DND-41 (cell line): ENCODE results near the gene CEP68.

Experiments
- ATAC-seq: fragments of 200-7000 bp; cut with Tn5 transposase; 3 replicates; pipeline ENCODE4 v1.9.1; 2021; ENCODE audit warnings: low read depth; ENCODE audit not compliant: insufficient read depth
- DNase-seq: peaks from one replicate; pipeline ENCODE4 v3.0.0-alpha.2; 2020
- H2AFZ ChIP-seq: 2 replicates; pipeline ENCODE4 v1.6.0; 2012; ENCODE audit warnings: low read depth, low read length
- H3K27ac ChIP-seq: 2 replicates; pipeline ENCODE4 v1.5.1; 2012; ENCODE audit warnings: low read length, inconsistent platforms
- H3K27me3 ChIP-seq: fragments of 200-600 bp; sonication (generic); 2 replicates; pipeline ENCODE4 v1.6.0; 2012; ENCODE audit warnings: low read length, mild to moderate bottlenecking, inconsistent platforms; ENCODE audit not compliant: insufficient read depth, poor library complexity
- H3K36me3 ChIP-seq: 2 replicates; pipeline ENCODE4 v1.5.1; 2012; ENCODE audit warnings: low read length, inconsistent platforms; ENCODE audit not compliant: insufficient read depth
- H3K4me1 ChIP-seq: 2 replicates; pipeline ENCODE4 v1.5.1; 2012; ENCODE audit warnings: mild to moderate bottlenecking, low read length; ENCODE audit not compliant: insufficient read depth
- H3K4me2 ChIP-seq: 2 replicates; pipeline ENCODE4 v1.6.0; 2012; ENCODE audit warnings: mild to moderate bottlenecking, moderate library complexity, low read length, inconsistent platforms; ENCODE audit not compliant: insufficient read depth
- H3K4me3 ChIP-seq, 2 experiments: fragments of 200-600 bp in 1 of 2; shearing (Covaris generic) in 1 of 2; 2 replicates each; pipeline ENCODE4 v1.5.1; 2012 to 2016; ENCODE audit warnings: inconsistent platforms in 2 of 2, low read length in 2 of 2, mild to moderate bottlenecking in 2 of 2, low read depth in 1 of 2, moderate library complexity in 1 of 2
- H3K79me2 ChIP-seq: 2 replicates; pipeline ENCODE4 v1.6.0; 2012; ENCODE audit warnings: low read length, inconsistent platforms; ENCODE audit not compliant: insufficient read depth
- H3K9ac ChIP-seq: 2 replicates; pipeline ENCODE4 v1.6.0; 2012; ENCODE audit warnings: low read depth, mild to moderate bottlenecking, inconsistent platforms, low read length, moderate library complexity
- H3K9me3 ChIP-seq: 2 replicates; pipeline ENCODE4 v1.5.1; 2012; ENCODE audit warnings: low read length, moderate library complexity, mild to moderate bottlenecking, inconsistent platforms; ENCODE audit not compliant: insufficient read depth, severe bottlenecking
- H4K20me1 ChIP-seq: 2 replicates; pipeline ENCODE4 v1.6.0; 2012; ENCODE audit warnings: low read length; ENCODE audit not compliant: insufficient read depth
- EZH2 ChIP-seq: IDR thresholded peaks from 3 replicates; pipeline ENCODE4 v1.6.1; 2012; ENCODE audit warnings: borderline replicate concordance, low read depth, mild to moderate bottlenecking, moderate library complexity, low read length, inconsistent platforms; ENCODE audit not compliant: severe bottlenecking
- TF ChIP-seq, protein P1 (sequence below): IDR thresholded peaks from 2 replicates; pipeline ENCODE4 v1.5.1; 2012; ENCODE audit warnings: borderline replicate concordance, low read length, moderate library complexity, mild to moderate bottlenecking; ENCODE audit not compliant: poor library complexity, severe bottlenecking; ENCODE audit errors: extremely low read depth

Gene CEP68

DNA sequence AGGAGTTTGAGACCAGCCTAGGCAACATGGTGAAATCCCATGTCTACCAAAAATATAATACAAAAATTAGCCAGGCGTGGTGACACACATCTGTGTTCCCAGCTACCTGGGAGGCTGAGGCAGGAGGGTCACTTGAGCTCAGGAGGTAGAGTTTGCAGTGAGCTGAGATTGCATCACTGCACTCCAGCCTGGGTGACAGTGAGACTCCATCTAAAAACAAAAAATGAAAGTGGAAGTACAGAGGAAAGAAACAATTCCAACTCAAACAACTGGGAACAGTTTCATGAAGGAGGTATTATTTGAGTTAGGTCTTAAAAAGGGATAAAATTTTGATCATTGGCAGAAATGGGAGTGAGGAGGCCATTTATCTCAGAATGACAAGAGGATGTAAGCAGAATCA is 80.0 kb downstream of the CEP68 start:
- Histone ChIP-seq H3K4me2 (no peak overlapping the region), H2AFZ (no peak overlapping the region), H3K9me3 (no peaks in the 10 kb centered on the region), H3K79me2 (no peaks in the 10 kb centered on the region), H3K27me3 (no peaks in the 10 kb centered on the region), H4K20me1 (no peaks in the 10 kb centered on the region), H3K4me1 (no peaks in the 10 kb centered on the region), H3K36me3 (no peaks in the 10 kb centered on the region), H3K4me3 (no peak overlapping the region), H3K27ac (no peak overlapping the region), H3K9ac (no peak overlapping the region)
- DNase-seq = no peak
- no peak for ATAC-seq
- no peak for TF ChIP-seq EZH2
- TF ChIP-seq, protein P1, sequence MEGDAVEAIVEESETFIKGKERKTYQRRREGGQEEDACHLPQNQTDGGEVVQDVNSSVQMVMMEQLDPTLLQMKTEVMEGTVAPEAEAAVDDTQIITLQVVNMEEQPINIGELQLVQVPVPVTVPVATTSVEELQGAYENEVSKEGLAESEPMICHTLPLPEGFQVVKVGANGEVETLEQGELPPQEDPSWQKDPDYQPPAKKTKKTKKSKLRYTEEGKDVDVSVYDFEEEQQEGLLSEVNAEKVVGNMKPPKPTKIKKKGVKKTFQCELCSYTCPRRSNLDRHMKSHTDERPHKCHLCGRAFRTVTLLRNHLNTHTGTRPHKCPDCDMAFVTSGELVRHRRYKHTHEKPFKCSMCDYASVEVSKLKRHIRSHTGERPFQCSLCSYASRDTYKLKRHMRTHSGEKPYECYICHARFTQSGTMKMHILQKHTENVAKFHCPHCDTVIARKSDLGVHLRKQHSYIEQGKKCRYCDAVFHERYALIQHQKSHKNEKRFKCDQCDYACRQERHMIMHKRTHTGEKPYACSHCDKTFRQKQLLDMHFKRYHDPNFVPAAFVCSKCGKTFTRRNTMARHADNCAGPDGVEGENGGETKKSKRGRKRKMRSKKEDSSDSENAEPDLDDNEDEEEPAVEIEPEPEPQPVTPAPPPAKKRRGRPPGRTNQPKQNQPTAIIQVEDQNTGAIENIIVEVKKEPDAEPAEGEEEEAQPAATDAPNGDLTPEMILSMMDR = no peak
